HCT116 (cell line): ENCODE data around the gene SPATS2L. TPM values are rescaled to one million over a fixed set of nuclear protein-coding genes. Genes with fewer than 3 reads are reported as not detected.

ENCODE experiments used
- ATAC-seq: fragments of 200-7000 bp; cut with Tn5 transposase; 2 replicates; pipeline ENCODE4 v1.9.1; 2020; ENCODE audit warnings: mild to moderate bottlenecking, moderate library complexity
- BruUV-seq: library from RNA; stranded (reverse); fragments of 400-500 nt; replicated peaks from 2 replicates; lab custom pipeline; 2021; lab: Mats Ljungman, UMichigan
- CTCF ChIA-PET: fragments of 300-600 bp; sonication (Branson Sonifier 250); formaldehyde crosslinking; loops from one replicate; lab custom pipeline; 2021; ENCODE audit warnings: antibody characterized with exemption; lab: Charles Lee
- POLR2A ChIA-PET: fragments of 300-600, 350-600 bp; sonication (Branson Sonifier 250); formaldehyde crosslinking; loops from one replicate; lab custom pipeline; 2021; ENCODE audit warnings: antibody characterized with exemption; lab: Charles Lee
- RAD21 ChIA-PET, 2 experiments: fragments of 300-600 bp; sonication (Branson Sonifier 250); formaldehyde crosslinking; loops; one replicate each; lab custom pipeline; 2023; ENCODE audit warnings: low total read pairs in 2 of 2; ENCODE audit not compliant: uncharacterized antibody in 2 of 2, unreplicated experiment in 2 of 2, low non-redundant PET in 1 of 2; lab: Charles Lee
- DNase-seq: peaks from one replicate; pipeline ENCODE4 v3.0.0-alpha.2; 2010; ENCODE audit warnings: low read depth, low spot score
- H2AFZ ChIP-seq: fragments of 200-600 bp; shearing (Covaris generic), sonication (generic); 2 replicates; pipeline ENCODE4 v1.6.1; 2017; ENCODE audit warnings: low read depth, mixed run types, mixed read lengths, antibody characterized with exemption, low read length; ENCODE audit not compliant: poor library complexity, severe bottlenecking
- H3K27ac ChIP-seq: 2 replicates; pipeline ENCODE4 v1.5.1; 2012; ENCODE audit warnings: low read depth, low read length
- H3K27me3 ChIP-seq: fragments of 200-600 bp; sonication (generic); 2 replicates; pipeline ENCODE4 v1.6.1; 2016; ENCODE audit warnings: mixed run types, low read length, mixed read lengths; ENCODE audit not compliant: insufficient read depth
- H3K36me3 ChIP-seq, 2 experiments: fragments of 200-500 bp in 1 of 2; fragments of 200-600 bp in 1 of 2; sonication (Bioruptor generic) in 1 of 2; sonication (generic) in 1 of 2; 2 replicates each; pipeline versions ENCODE4 v1.5.1 to v1.6.1; 2014 to 2016; ENCODE audit warnings: low read length in 2 of 2, inconsistent platforms in 1 of 2, mixed read lengths in 1 of 2, mixed run types in 1 of 2; ENCODE audit not compliant: insufficient read depth in 2 of 2, control insufficient read depth in 1 of 2
- H3K4me1 ChIP-seq, 2 experiments: fragments of 200-600 bp in 1 of 2; sonication (generic) in 1 of 2; 2 replicates each; pipeline versions ENCODE4 v1.5.1 to v1.6.1; 2012 to 2017; ENCODE audit warnings: low read length in 2 of 2, inconsistent platforms in 1 of 2, mild to moderate bottlenecking in 1 of 2, mixed read lengths in 1 of 2, mixed run types in 1 of 2, moderate library complexity in 1 of 2; ENCODE audit not compliant: insufficient read depth in 2 of 2, control insufficient read depth in 1 of 2
- H3K4me2 ChIP-seq: fragments of 200-600 bp; sonication (generic); 2 replicates; pipeline ENCODE4 v1.6.1; 2017; ENCODE audit warnings: mixed run types, low read length, mixed read lengths
- H3K4me3 ChIP-seq, 2 experiments: fragments of 200-600 bp in 1 of 2; sonication (generic) in 1 of 2; replicated peaks in 1 of 2; 2 replicates each; pipeline ENCODE4 v1.5.1; 2011 to 2016; ENCODE audit warnings: low read length in 2 of 2, control low read depth in 1 of 2, low read depth in 1 of 2, mild to moderate bottlenecking in 1 of 2, mixed read lengths in 1 of 2, mixed run types in 1 of 2
- H3K79me2 ChIP-seq: fragments of 200-600 bp; sonication (generic); 2 replicates; pipeline ENCODE4 v1.6.1; 2017; ENCODE audit warnings: mild to moderate bottlenecking, mixed run types, low read length, moderate library complexity, mixed read lengths; ENCODE audit not compliant: insufficient read depth
- H3K9ac ChIP-seq: fragments of 200-600 bp; sonication (generic); 2 replicates; pipeline ENCODE4 v1.6.1; 2016; ENCODE audit warnings: low read length, mixed read lengths
- H3K9me2 ChIP-seq: fragments of 200-600 bp; sonication (generic), shearing (Covaris generic); 2 replicates; pipeline ENCODE4 v1.6.1; 2017; ENCODE audit warnings: mixed run types, mild to moderate bottlenecking, moderate library complexity; ENCODE audit not compliant: insufficient read depth
- H3K9me3 ChIP-seq, 2 experiments: fragments of 200-500 bp in 1 of 2; fragments of 200-600 bp in 1 of 2; sonication (Bioruptor generic) in 1 of 2; sonication (generic) in 1 of 2; 2 replicates each; pipeline ENCODE4 v1.6.1; 2014 to 2017; ENCODE audit warnings: low read length in 2 of 2, mixed read lengths in 2 of 2, inconsistent platforms in 1 of 2, low read depth in 1 of 2, mild to moderate bottlenecking in 1 of 2, mixed run types in 1 of 2, moderate library complexity in 1 of 2; ENCODE audit not compliant: control insufficient read depth in 1 of 2, insufficient read depth in 1 of 2
- H4K20me1 ChIP-seq: fragments of 200-600 bp; sonication (generic), shearing (Covaris generic); 2 replicates; pipeline ENCODE4 v1.6.1; 2017; ENCODE audit warnings: mixed run types, mild to moderate bottlenecking, moderate library complexity; ENCODE audit not compliant: insufficient read depth
- CBX3 ChIP-seq: IDR thresholded peaks from 2 replicates; pipeline ENCODE4 v1.6.1; 2012; ENCODE audit warnings: low read depth
- JUND ChIP-seq: IDR thresholded peaks from 2 replicates; pipeline ENCODE4 v1.6.1; 2012
- POLR2AphosphoS5 ChIP-seq: IDR thresholded peaks from 2 replicates; pipeline ENCODE4 v1.6.1; 2011; ENCODE audit warnings: mild to moderate bottlenecking, low read depth, low read length, moderate library complexity
- RAD21 ChIP-seq: IDR thresholded peaks from 2 replicates; pipeline ENCODE4 v1.6.1; 2012; ENCODE audit warnings: low read depth, mild to moderate bottlenecking
- ZBTB33 ChIP-seq: IDR thresholded peaks from 2 replicates; pipeline ENCODE4 v1.6.1; 2011; ENCODE audit warnings: mild to moderate bottlenecking, low read length, moderate library complexity; ENCODE audit not compliant: insufficient replicate concordance; ENCODE audit errors: extremely low read depth
- ZFX ChIP-seq: fragments of 450-650 bp; IDR thresholded peaks from 2 replicates; pipeline ENCODE4 v1.6.1; 2017
- intact Hi-C: fragments of 100-400 bp; cut with micrococcal nuclease; formaldehyde crosslinking; loops from 2 replicates; pipeline ENCODE4 v1.10.0; 2022
- total RNA-seq: library from RNA; stranded (reverse); gene quantifications from one replicate; pipeline ENCODE4 v1.2.1, GENCODE V29; 2021; ENCODE audit not compliant: unreplicated experiment

Gene SPATS2L
- total RNA-seq, 1 experiment from 2014 or later: 87.1 TPM

GRCh38 chr2:200463452-200463851 is 157.0 kb downstream of the SPATS2L start:
- no peak overlapping the region for H2AFZ ChIP-seq

More at GRCh38 chr2:200463452-200463851, 157.0 kb downstream of the SPATS2L start:
- ATAC-seq (no peak), DNase-seq (no peak)
- intact Hi-C loops: no loop called here
- Histone ChIP-seq H3K27me3 (no peaks in the 10 kb centered on the region), H3K27ac (no peak overlapping the region), H3K4me1 (no peaks in the 10 kb centered on the region), H3K4me2 (no peak overlapping the region), H3K4me3 (no peak overlapping the region), H4K20me1 (no peaks in the 10 kb centered on the region), H3K9ac (no peak overlapping the region), H3K79me2 (no peaks in the 10 kb centered on the region), H3K36me3 (peaks cover 2 to 19% of the 10 kb centered on the region in 2 experiments; a peak in 2 of 4 replicates), H3K9me3 (no peaks in the 10 kb centered on the region), H3K9me2 (no peaks in the 10 kb centered on the region)
- TF ChIP-seq POLR2AphosphoS5: no peak
- no peak for TF ChIP-seq CBX3
- TF ChIP-seq ZBTB33: no peak
- no peak for TF ChIP-seq ZFX
- no peak for TF ChIP-seq RAD21
- no peak for TF ChIP-seq JUND
- POLR2A ChIA-PET: no interaction called here
- no TSS peak for BruUV-seq
- RAD21 ChIA-PET: no interaction called here
- CTCF ChIA-PET: interaction anchor here (0.6 kb wide), 1 partner anchor 180 kb away, joined by 4 read pairs; no protein-coding TSS in a partner anchor
